Measurements from ENCODE around the gene IL1RAP. TPM values are rescaled to one million over a fixed set of nuclear protein-coding genes. Genes with fewer than 3 reads are reported as not detected.

Gene IL1RAP
- total and polyA plus RNA-seq, 2 experiments from 2014 or later, result 3.6 to 5.0 TPM

- TF ChIP-seq ZNF462 (CRISPR knock-in tag; IDR thresholded peaks at IDR 0.05) (no peak), POLR2AphosphoS5 (IDR thresholded peaks at IDR 0.05; ENCODE audit: low read depth) (no peak), REST (IDR thresholded peaks at IDR 0.05; ENCODE audit: unreplicated experiment) (no peak)
These were observed 63.3 kb downstream of the IL1RAP start (continued) for GRCh38 chr3:190577225-190577624.

GRCh38 chr3:190579514-190580137 lies 65.7 kb downstream of the IL1RAP start:
- Histone ChIP-seq H3K79me2 (replicated peaks; ENCODE audit: insufficient read depth) (no peaks in the 10 kb centered on the region), H3K4me1 (ENCODE audit: insufficient read depth) (no peaks in the 10 kb centered on the region), H4K20me1 (replicated peaks; ENCODE audit: insufficient read depth) (no peaks in the 10 kb centered on the region), H3K27me3 (ENCODE audit: insufficient read depth) (no peaks in the 10 kb centered on the region), H3K4me2 (no peak overlapping the region), H3K9me2 (ENCODE audit: insufficient read depth) (no peaks in the 10 kb centered on the region), H3K27ac (ENCODE audit: low read depth) (no peak overlapping the region), H3K36me3 (ENCODE audit: insufficient read depth) (no peaks in the 10 kb centered on the region), H2AFZ (no peak overlapping the region), H3F3A (replicated peaks; ENCODE audit: low read depth) (no peaks in the 10 kb centered on the region), H3K4me3 (no peak overlapping the region)
- ATAC-seq (no peak), DNase-seq (ENCODE audit: low spot score) (no peak)
- Mint-ChIP-seq H3K27ac (no peak overlapping the region), H3K4me3 (no peak overlapping the region), H3K4me1 (no peaks in the 10 kb centered on the region), H3K36me3 (ENCODE audit: low read depth) (peaks cover 5% of the 10 kb centered on the region; the same call in 2 of the 3 replicates), H3K9me3 (peaks cover 3% of the 10 kb centered on the region; the same call in 2 of the 3 replicates), H3K27me3 (ENCODE audit: insufficient read depth, low read depth, poor library complexity) (peaks cover 2% of the 10 kb centered on the region)
- TF ChIP-seq CREB1 (CRISPR knock-in tag; IDR thresholded peaks at IDR 0.05; ENCODE audit: low read depth) (no peak), ZNF462 (CRISPR knock-in tag; IDR thresholded peaks at IDR 0.05) (no peak), EZH2 (IDR thresholded peaks at IDR 0.05; ENCODE audit: low read depth, unreplicated experiment) (no peak)
